Subcutaneous abdominal adipose tissue (tissue), 5 donors: ENCODE data around the gene SH3BGR.

ENCODE experiments used
- H3K27ac ChIP-seq: one replicate; pipeline ENCODE4 v1.7.0; 2013; ENCODE audit warnings: low read depth, mild to moderate bottlenecking, inconsistent platforms, low read length, moderate library complexity
- H3K27me3 ChIP-seq, 5 donors: one replicate each; pipeline ENCODE4 v1.7.0; 2013; ENCODE audit warnings: low read length in 5 of 5, inconsistent platforms in 1 of 5; ENCODE audit not compliant: control insufficient read depth in 5 of 5, insufficient read depth in 4 of 5
- H3K36me3 ChIP-seq, 5 donors: one replicate each; pipeline ENCODE4 v1.7.0; 2013; ENCODE audit warnings: low read length in 5 of 5; ENCODE audit not compliant: control insufficient read depth in 5 of 5, insufficient read depth in 5 of 5
- H3K4me1 ChIP-seq, 5 donors: one replicate each; pipeline ENCODE4 v1.7.0; 2013; ENCODE audit warnings: low read length in 5 of 5, mild to moderate bottlenecking in 3 of 5, moderate library complexity in 1 of 5; ENCODE audit not compliant: control insufficient read depth in 5 of 5, insufficient read depth in 5 of 5
- H3K4me3 ChIP-seq, 5 donors: one replicate each; pipeline ENCODE4 v1.7.0; 2013; ENCODE audit warnings: low read length in 5 of 5, low read depth in 1 of 5
- H3K9ac ChIP-seq, 5 donors: one replicate each; pipeline ENCODE4 v1.7.0; 2013; ENCODE audit warnings: low read length in 5 of 5, mild to moderate bottlenecking in 4 of 5, moderate library complexity in 3 of 5
- H3K9me3 ChIP-seq, 5 donors: one replicate each; pipeline ENCODE4 v1.7.0; 2013; ENCODE audit warnings: low read length in 5 of 5; ENCODE audit not compliant: control insufficient read depth in 5 of 5
- donor health status: healthy.
- donor health status: healthy.
- donor health status: healthy.
- donor health status: healthy.
- donor health status: healthy.

The SH3BGR gene

DNA sequence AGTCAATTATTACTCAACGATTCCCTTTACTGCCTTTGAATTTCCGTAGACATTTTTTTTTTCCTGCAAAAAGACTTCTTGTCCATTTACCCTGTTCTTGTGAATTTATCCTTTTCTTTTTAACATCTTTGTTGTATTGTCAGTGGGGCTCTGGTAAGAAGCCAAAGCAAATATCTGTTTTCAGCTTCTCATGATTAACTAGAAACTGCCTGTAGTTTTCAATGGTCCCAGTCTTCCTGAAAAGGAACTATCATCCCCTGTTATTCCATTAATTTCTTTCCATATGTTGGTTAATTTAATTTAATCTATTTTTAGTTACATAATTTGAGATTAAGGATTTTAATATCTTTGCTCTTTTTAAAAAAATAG, 28.0 kb downstream of the SH3BGR start:
- H3K9ac ChIP-seq = no peak overlapping the region
- no peaks in the 10 kb centered on the region for H3K9me3 ChIP-seq
- H3K36me3 ChIP-seq = peaks cover 0 to 6% (median 0%) of the 10 kb centered on the region in 5 donors
- H3K27me3 ChIP-seq = no peaks in the 10 kb centered on the region
- no peak overlapping the region for H3K27ac ChIP-seq
- H3K4me3 ChIP-seq = no peak overlapping the region
- H3K4me1 ChIP-seq = peaks cover 0 to 21% (median 8%) of the 10 kb centered on the region in 5 donors

DNA sequence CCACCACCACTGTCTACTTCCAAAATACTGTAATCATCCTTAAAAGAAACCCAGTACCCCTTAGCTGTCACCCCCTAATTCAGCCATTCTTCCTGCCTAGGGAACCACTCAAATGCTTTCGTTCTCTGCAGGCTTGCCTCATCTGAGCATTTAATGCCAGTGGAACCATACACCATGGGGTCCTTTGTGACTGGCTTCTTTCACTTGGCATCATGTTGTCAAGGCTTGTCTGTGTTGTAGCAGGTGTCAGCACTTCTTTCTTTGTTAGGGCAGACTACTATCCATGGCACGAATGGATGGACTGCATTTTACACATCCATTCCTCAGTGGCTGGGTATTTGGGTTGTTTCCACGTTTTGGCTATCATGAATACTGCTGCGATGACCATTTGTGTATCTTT, 28.5 kb downstream of the SH3BGR start:
- Histone ChIP-seq H3K4me1 (peaks cover 0 to 24% (median 8%) of the 10 kb centered on the region in 5 donors), H3K9ac (no peak overlapping the region), H3K27ac (no peak overlapping the region), H3K4me3 (no peak overlapping the region), H3K36me3 (peaks cover 0 to 6% (median 0%) of the 10 kb centered on the region in 5 donors), H3K27me3 (no peaks in the 10 kb centered on the region), H3K9me3 (no peaks in the 10 kb centered on the region)

DNA sequence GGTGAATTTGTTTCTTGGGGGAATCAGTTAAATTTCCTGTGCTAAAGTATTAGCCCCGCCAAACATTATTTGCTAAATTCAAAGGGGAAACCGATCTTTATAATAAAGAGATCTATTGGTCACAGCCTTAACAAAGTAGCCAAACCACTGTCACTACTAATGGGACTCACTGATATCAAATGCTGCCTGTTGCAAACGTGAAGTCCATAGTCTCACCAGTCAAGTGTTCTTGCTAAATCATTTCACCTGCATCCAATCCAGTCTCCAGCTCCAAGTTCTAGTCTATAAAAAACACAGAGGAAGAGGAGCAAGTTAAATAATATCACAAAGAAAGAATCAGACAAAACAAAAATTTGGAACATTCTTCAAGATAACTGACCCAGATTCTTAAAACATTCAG, 30.1 kb downstream of the SH3BGR start:
- Histone ChIP-seq H3K27me3 (no peaks in the 10 kb centered on the region), H3K36me3 (no peaks in the 10 kb centered on the region), H3K9ac (no peak overlapping the region), H3K4me3 (no peak overlapping the region), H3K9me3 (no peaks in the 10 kb centered on the region), H3K27ac (no peak overlapping the region), H3K4me1 (peaks cover 0 to 24% (median 8%) of the 10 kb centered on the region in 5 donors)

DNA sequence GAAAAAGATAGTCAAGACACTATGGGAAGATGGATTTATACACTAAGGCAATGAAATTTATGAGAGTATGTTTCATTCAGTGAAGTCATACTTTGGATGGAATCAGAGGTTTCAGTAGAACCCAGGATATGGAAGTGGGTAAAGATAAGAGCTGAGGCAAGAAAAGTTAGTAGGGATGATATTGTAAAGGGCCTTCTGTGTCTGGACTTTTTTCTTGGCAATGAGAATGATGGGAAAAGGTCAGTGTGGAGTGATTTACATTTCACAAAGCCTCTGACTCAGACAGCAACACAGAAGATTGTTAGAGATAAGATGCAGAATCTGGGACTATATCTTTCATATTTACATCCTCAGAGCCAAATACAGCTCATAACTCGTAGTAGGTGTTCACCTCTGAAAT, 32.1 kb downstream of the SH3BGR start:
- no peaks in the 10 kb centered on the region for H3K36me3 ChIP-seq
- no peak overlapping the region for H3K9ac ChIP-seq
- H3K4me1 ChIP-seq = peaks cover 0 to 24% (median 8%) of the 10 kb centered on the region in 5 donors
- H3K27me3 ChIP-seq = no peaks in the 10 kb centered on the region
- no peaks in the 10 kb centered on the region for H3K9me3 ChIP-seq
- no peak overlapping the region for H3K27ac ChIP-seq
- no peak overlapping the region for H3K4me3 ChIP-seq

DNA sequence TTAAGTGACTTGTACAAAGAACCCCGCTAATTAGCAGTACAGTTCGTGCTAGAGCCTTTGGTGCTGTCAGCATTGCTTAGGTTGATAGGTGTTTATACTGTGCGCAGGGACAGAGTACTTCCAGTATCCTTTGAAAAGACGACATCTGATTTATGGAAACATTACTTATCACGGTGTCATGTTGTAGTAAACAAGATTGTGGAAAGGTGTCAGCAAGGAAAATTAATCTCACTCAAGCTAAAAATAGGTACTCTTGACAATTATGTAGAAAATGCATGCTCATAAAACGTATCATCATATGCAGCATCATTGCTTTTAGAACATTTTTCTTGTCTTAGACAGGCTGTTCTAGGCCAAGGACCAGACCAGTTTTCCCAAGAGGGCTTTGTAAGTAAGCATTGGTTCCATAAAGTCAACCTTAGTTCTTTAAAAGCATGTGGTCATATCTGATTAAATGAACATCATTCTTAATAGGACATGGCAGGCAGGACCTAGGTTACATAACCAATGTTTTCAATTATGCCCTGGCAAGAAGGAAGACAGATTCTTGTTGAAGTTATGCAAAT, 33.0 kb downstream of the SH3BGR start:
- Histone ChIP-seq H3K27ac (no peak overlapping the region), H3K4me3 (no peak overlapping the region), H3K27me3 (no peaks in the 10 kb centered on the region), H3K36me3 (no peaks in the 10 kb centered on the region), H3K4me1 (peaks cover 0 to 28% (median 11%) of the 10 kb centered on the region in 5 donors), H3K9me3 (no peaks in the 10 kb centered on the region), H3K9ac (no peak overlapping the region)

DNA sequence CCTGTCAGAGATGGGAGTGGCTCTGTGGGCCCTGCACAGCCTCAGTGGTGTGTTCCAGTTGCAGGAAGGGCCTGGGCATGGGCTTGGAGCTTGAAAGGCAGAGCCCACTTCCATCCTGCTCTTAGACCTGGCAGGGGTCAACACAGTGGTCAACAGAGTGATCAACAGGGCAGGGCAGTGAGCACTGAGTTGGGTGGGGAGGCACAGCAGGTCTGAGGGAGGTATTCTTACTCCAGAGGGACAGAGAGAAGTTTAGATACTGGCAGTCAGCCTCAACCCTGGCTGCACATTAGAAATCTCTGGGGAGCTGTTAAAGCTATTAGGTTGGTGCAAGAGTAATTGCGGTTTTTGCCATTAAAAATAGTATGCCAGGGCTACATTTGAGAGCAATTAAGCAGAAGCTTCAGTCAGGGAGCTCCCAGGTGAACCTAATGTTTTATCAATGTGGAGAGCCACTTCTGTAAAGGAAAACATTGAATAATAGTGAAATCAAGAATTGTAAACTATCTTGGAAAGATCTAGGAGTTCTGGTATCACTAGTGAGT, 37.7 kb downstream of the SH3BGR start:
- Histone ChIP-seq H3K9me3 (peaks cover 0 to 4% (median 0%) of the 10 kb centered on the region in 5 donors), H3K4me3 (no peak overlapping the region), H3K27ac (no peak overlapping the region), H3K36me3 (no peaks in the 10 kb centered on the region), H3K9ac (no peak overlapping the region), H3K27me3 (no peaks in the 10 kb centered on the region), H3K4me1 (peaks cover 0 to 11% (median 4%) of the 10 kb centered on the region in 5 donors)

DNA sequence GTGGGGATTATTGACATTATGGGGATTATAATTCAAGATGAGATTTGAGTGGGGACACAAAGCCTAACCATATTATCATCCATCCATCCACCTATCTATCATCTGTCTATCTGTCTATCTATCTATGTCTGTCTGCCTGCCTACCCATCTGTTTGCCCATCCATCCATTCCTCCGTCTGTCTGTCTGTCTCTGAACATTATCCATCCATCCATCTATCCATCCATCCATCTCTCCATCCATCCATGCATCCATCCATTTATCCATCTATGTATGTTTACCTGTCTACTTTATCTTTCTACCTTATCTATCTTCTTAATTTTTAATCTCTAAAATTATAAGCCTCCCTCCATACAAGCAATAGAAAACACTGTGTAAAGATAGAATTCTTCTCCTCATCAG, 47.4 kb downstream of the SH3BGR start:
- H3K4me3 ChIP-seq = no peak overlapping the region

DNA sequence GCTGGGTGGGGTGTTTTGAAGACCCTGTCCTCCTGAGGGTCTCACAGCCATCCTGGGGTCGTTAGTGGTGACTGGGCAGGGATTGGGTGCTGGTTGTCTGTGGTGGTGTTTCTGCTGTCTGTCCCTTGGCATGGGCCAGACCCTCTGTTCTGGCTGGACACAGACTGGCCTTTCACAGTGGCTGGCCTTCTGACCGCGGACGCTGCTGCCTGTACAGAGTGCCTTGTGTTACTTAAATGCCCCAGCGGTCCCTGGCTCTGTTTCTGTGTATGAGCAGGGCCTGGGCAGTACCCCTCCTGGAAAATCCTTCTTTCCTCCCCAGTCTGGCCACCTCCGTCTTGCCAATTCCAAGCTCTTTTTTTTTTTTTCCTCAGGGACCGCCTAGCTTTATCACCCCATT, 50.9 kb downstream of the SH3BGR start:
- no peaks in the 10 kb centered on the region for H3K27me3 ChIP-seq
- H3K9ac ChIP-seq = no peak overlapping the region
- H3K36me3 ChIP-seq = no peaks in the 10 kb centered on the region
- no peak overlapping the region for H3K27ac ChIP-seq
- no peaks in the 10 kb centered on the region for H3K9me3 ChIP-seq
- no peak overlapping the region for H3K4me3 ChIP-seq
- peaks cover 0 to 5% (median 0%) of the 10 kb centered on the region in 5 donors for H3K4me1 ChIP-seq

More for the DNA sequence above, 47.4 kb downstream of the SH3BGR start:
- H3K36me3 ChIP-seq = no peaks in the 10 kb centered on the region
- peaks cover 0 to 5% (median 0%) of the 10 kb centered on the region in 5 donors for H3K9me3 ChIP-seq
- peaks cover 0 to 5% (median 0%) of the 10 kb centered on the region in 5 donors for H3K4me1 ChIP-seq
- H3K9ac ChIP-seq = no peak overlapping the region
- no peak overlapping the region for H3K27ac ChIP-seq
- no peaks in the 10 kb centered on the region for H3K27me3 ChIP-seq

DNA sequence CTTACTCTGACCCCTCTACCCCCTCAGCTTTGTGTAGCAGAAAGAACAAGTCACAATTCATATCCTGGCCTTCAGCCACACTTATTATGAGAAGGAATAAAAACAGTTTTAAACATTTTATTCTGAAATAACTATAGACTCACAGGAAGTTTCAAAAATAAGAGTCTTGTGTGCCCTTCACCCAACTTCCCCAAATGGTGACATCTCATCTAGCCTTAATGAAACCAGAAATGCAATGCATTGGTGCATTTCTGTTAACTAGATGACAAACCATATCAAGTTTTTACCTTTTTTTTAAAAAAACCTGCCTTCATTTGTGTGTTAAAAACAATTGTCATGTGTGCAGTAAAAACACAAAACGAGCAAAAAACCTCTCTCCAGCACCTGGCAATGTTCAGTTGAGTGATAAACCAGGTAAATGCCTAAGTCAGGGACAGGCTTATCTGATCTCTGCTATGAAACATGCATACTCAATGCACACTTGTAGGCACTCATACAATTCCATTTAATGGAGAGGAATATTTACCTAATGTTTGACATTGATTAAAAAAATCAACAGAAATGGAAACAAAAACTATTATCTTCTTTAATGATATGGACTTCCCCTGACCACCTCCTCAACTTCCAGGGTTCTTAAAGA, 51.5 kb downstream of the SH3BGR start:
- Histone ChIP-seq H3K36me3 (no peaks in the 10 kb centered on the region), H3K27ac (no peak overlapping the region)

DNA sequence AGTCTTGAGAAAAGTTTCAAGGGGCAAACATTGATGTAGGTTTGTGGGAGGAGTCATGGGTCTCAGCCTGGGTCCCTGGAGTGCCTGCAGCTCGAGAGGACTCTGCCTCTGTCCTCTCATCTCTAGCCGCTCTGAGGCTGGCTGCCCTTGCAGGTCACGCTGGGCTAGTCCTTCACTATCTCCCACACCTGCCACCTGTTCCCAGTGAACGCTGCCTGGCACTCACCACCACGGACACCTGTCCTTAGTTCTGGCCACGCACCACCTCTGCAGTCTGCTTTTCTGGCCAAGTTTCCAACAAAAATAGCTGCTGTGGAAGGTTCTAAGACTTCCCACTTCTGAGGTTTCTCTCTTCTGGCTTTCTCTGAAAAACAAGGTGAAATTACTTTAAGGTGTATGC, 52.5 kb downstream of the SH3BGR start:
- Histone ChIP-seq H3K27me3 (no peaks in the 10 kb centered on the region), H3K9me3 (no peaks in the 10 kb centered on the region), H3K4me1 (peaks cover 0 to 5% (median 0%) of the 10 kb centered on the region in 5 donors), H3K27ac (no peak overlapping the region), H3K9ac (no peak overlapping the region), H3K4me3 (no peak overlapping the region), H3K36me3 (no peaks in the 10 kb centered on the region)

More for the DNA sequence above, 51.5 kb downstream of the SH3BGR start:
- H3K4me1 ChIP-seq = peaks cover 0 to 5% (median 0%) of the 10 kb centered on the region in 5 donors
- no peaks in the 10 kb centered on the region for H3K9me3 ChIP-seq
- no peak overlapping the region for H3K9ac ChIP-seq
- no peak overlapping the region for H3K4me3 ChIP-seq
- no peaks in the 10 kb centered on the region for H3K27me3 ChIP-seq
